ENCODE data around the gene MMEL1. TPM values are rescaled to one million over a fixed set of nuclear protein-coding genes. Genes with fewer than 3 reads are reported as not detected.

Gene MMEL1
- polyA plus RNA-seq, 2 of the 4 experiments (the other 2 are of a cell fraction) = not detected

GRCh38 chr1:2558861-2559260 is 74.0 kb downstream of the MMEL1 start:
- no peaks in the 10 kb centered on the region for H3K9me3 ChIP-seq
- no peak for TF ChIP-seq JUN (IDR thresholded peaks at IDR 0.05)
- TF ChIP-seq, protein P1, sequence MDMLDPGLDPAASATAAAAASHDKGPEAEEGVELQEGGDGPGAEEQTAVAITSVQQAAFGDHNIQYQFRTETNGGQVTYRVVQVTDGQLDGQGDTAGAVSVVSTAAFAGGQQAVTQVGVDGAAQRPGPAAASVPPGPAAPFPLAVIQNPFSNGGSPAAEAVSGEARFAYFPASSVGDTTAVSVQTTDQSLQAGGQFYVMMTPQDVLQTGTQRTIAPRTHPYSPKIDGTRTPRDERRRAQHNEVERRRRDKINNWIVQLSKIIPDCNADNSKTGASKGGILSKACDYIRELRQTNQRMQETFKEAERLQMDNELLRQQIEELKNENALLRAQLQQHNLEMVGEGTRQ (IDR thresholded peaks at IDR 0.05) = no peak
- no peak for TF ChIP-seq CHD2 (IDR thresholded peaks at IDR 0.05; ENCODE audit: low read length, partially characterized antibody)
- TF ChIP-seq POLR2A (IDR thresholded peaks at IDR 0.05; ENCODE audit: low read length) = no peak
- no peak for TF ChIP-seq PBX3 (IDR thresholded peaks at IDR 0.05)
- TF ChIP-seq CTCF (IDR thresholded peaks at IDR 0.05) = no peak
- TF ChIP-seq SMC3 (IDR thresholded peaks at IDR 0.05) = no peak
- TF ChIP-seq, protein P2, sequence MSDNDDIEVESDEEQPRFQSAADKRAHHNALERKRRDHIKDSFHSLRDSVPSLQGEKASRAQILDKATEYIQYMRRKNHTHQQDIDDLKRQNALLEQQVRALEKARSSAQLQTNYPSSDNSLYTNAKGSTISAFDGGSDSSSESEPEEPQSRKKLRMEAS (IDR thresholded peaks at IDR 0.05) = no peak
- TF ChIP-seq TP53 (CRISPR knock-in tag; IDR thresholded peaks at IDR 0.05) = no peak
- no peak for TF ChIP-seq SREBF2 (IDR thresholded peaks at IDR 0.05)
- no peak for TF ChIP-seq MAFK (IDR thresholded peaks at IDR 0.05; ENCODE audit: partially characterized antibody)
- no peak for TF ChIP-seq HDAC2 (IDR thresholded peaks at IDR 0.05)
- TF ChIP-seq, protein P3, sequence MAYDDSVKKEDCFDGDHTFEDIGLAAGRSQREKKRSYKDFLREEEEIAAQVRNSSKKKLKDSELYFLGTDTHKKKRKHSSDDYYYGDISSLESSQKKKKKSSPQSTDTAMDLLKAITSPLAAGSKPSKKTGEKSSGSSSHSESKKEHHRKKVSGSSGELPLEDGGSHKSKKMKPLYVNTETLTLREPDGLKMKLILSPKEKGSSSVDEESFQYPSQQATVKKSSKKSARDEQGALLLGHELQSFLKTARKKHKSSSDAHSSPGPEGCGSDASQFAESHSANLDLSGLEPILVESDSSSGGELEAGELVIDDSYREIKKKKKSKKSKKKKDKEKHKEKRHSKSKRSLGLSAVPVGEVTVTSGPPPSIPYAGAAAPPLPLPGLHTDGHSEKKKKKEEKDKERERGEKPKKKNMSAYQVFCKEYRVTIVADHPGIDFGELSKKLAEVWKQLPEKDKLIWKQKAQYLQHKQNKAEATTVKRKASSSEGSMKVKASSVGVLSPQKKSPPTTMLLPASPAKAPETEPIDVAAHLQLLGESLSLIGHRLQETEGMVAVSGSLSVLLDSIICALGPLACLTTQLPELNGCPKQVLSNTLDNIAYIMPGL (CRISPR knock-in tag; IDR thresholded peaks at IDR 0.05; ENCODE audit: borderline replicate concordance) = no peak
- no peak for TF ChIP-seq PHF8 (IDR thresholded peaks at IDR 0.05; ENCODE audit: borderline replicate concordance, low read depth)
- TF ChIP-seq EHMT2 (IDR thresholded peaks at IDR 0.05; ENCODE audit: low read depth) = no peak
- TF ChIP-seq, protein P4, sequence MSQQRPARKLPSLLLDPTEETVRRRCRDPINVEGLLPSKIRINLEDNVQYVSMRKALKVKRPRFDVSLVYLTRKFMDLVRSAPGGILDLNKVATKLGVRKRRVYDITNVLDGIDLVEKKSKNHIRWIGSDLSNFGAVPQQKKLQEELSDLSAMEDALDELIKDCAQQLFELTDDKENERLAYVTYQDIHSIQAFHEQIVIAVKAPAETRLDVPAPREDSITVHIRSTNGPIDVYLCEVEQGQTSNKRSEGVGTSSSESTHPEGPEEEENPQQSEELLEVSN (IDR thresholded peaks at IDR 0.05; ENCODE audit: borderline replicate concordance, low read depth) = no peak
- no peak for TF ChIP-seq BCL3 (IDR thresholded peaks at IDR 0.05)
- peaks cover 6% of the 10 kb centered on the region; the same call in 1 of the 3 replicates for H3K4me1 ChIP-seq
- WGBS (ENCODE audit: missing lambda C conversion rate) = 76% methylated on average over 3 of the region's 6 CpGs
- CTCF ChIA-PET = interaction anchor here (1.1 to 2.6 kb wide), 2 partner anchors 11 to 25 kb away, joined by 3 to 10 read pairs; no protein-coding TSS in a partner anchor
- no peak overlapping the region for H3K4me2 ChIP-seq
- no peak overlapping the region for H3K4me3 ChIP-seq
- no peak for DNase-seq (ENCODE audit: low read depth in 1 of 2, low spot score in 1 of 2)
- ATAC-seq = no peak
- FAIRE-seq = no peak
- no peak overlapping the region for H3K27ac ChIP-seq
- POLR2A ChIA-PET = no interaction called here

GRCh38 chr1:2558420-2558819 is 74.4 kb downstream of the MMEL1 start:
- CTCF ChIA-PET = interaction anchor here (1.1 to 2.6 kb wide), 2 partner anchors 11 to 26 kb away, joined by 3 to 10 read pairs; no protein-coding TSS in a partner anchor
- TF ChIP-seq HES2 (IDR thresholded peaks at IDR 0.05) (no peak), CTCF (IDR thresholded peaks at IDR 0.05) (no peak), MAZ (IDR thresholded peaks at IDR 0.05; ENCODE audit: borderline replicate concordance, low read depth, low read length) (no peak), JUN (IDR thresholded peaks at IDR 0.05) (no peak), HOXA7 (CRISPR knock-in tag; IDR thresholded peaks at IDR 0.05) (no peak), RNF2 (IDR thresholded peaks at IDR 0.05; ENCODE audit: borderline replicate concordance, low read depth) (no peak), FOXS1 (CRISPR knock-in tag; IDR thresholded peaks at IDR 0.05) (no peak), PBX3 (IDR thresholded peaks at IDR 0.05) (no peak), CBX8 (IDR thresholded peaks at IDR 0.05) (no peak), POLR2AphosphoS2 (conservative IDR thresholded peaks at IDR 0.05; ENCODE audit: low read length) (no peak), FOSB (CRISPR knock-in tag; IDR thresholded peaks at IDR 0.05) (no peak)
- TF ChIP-seq, protein P2 (IDR thresholded peaks at IDR 0.05) = no peak

More at GRCh38 chr1:2558420-2558819, 74.4 kb downstream of the MMEL1 start:
- no peak overlapping the region for H3K4me2 ChIP-seq
- POLR2A ChIA-PET = no interaction called here
- 87% methylated on average over 3 of the region's 12 CpGs for WGBS (ENCODE audit: missing lambda C conversion rate)
- H3K4me3 ChIP-seq = no peak overlapping the region
- H3K9me3 ChIP-seq = no peaks in the 10 kb centered on the region
- DNase-seq (ENCODE audit: low read depth in 1 of 2, low spot score in 1 of 2) (no peak), ATAC-seq (no peak), FAIRE-seq (no peak)
- no peak overlapping the region for H3K27ac ChIP-seq
- H3K4me1 ChIP-seq = peaks cover 6% of the 10 kb centered on the region; the same call in 1 of the 3 replicates
